H1 (cell line): Measurements from ENCODE around the gene TSEN2. TPM values are rescaled to one million over a fixed set of nuclear protein-coding genes. Genes with fewer than 3 reads are reported as not detected.

Source experiments
- CTCF ChIA-PET: fragments of 300-600 bp; sonication (Branson Sonifier 250); formaldehyde crosslinking; loops from one replicate; lab custom pipeline; 2021; ENCODE audit not compliant: partially characterized antibody; lab: Charles Lee
- POLR2A ChIA-PET: fragments of 300-600 bp; sonication (Branson Sonifier 250); formaldehyde crosslinking; loops from one replicate; lab custom pipeline; 2021; ENCODE audit warnings: inconsistent platforms; ENCODE audit not compliant: partially characterized antibody; lab: Charles Lee
- DNase-seq, 2 experiments: peaks; one replicate each; pipeline versions ENCODE4 v3.0.0 to v3.0.0-alpha.2; 2010 to 2022; ENCODE audit warnings: low spot score in 2 of 2, low read depth in 1 of 2, mixed read lengths in 1 of 2
- FAIRE-seq: peaks from 2 replicates; lab custom pipeline; 2011; peaks lifted over from hg19 to GRCh38; lab: Jason Lieb, UNC
- H2AFZ ChIP-seq: 2 replicates; pipeline ENCODE4 v1.8.1; 2012; ENCODE audit warnings: low read length, inconsistent platforms
- H2AK5ac ChIP-seq: 2 replicates; pipeline ENCODE4 v1.6.1; 2013; ENCODE audit warnings: low read depth, low read length
- H2BK120ac ChIP-seq: replicated peaks from 2 replicates; pipeline ENCODE3; 2013; ENCODE audit warnings: low read depth, low read length, inconsistent platforms
- H2BK12ac ChIP-seq: 2 replicates; pipeline ENCODE4 v1.6.1; 2013; ENCODE audit warnings: low read depth, low read length
- H2BK15ac ChIP-seq: 2 replicates; pipeline ENCODE4 v1.6.1; 2013; ENCODE audit warnings: low read length
- H2BK20ac ChIP-seq: 2 replicates; pipeline ENCODE4 v1.6.1; 2013; ENCODE audit warnings: low read length
- H2BK5ac ChIP-seq: 2 replicates; pipeline ENCODE4 v1.6.1; 2013; ENCODE audit warnings: low read depth, low read length
- H3K14ac ChIP-seq: 2 replicates; pipeline ENCODE4 v1.6.1; 2013; ENCODE audit warnings: inconsistent platforms; ENCODE audit not compliant: insufficient read length
- H3K18ac ChIP-seq: 2 replicates; pipeline ENCODE4 v1.6.1; 2013; ENCODE audit warnings: low read length; ENCODE audit errors: extremely low read depth
- H3K23ac ChIP-seq: 2 replicates; pipeline ENCODE4 v1.6.1; 2013; ENCODE audit warnings: inconsistent platforms; ENCODE audit not compliant: insufficient read length
- H3K23me2 ChIP-seq: 2 replicates; pipeline ENCODE4 v1.6.1; 2013; ENCODE audit warnings: low read depth, low read length
- H3K27ac ChIP-seq: 2 replicates; pipeline ENCODE4 v1.6.1; 2011; ENCODE audit warnings: low read depth, low read length, inconsistent platforms
- H3K27me3 ChIP-seq, 4 experiments: replicated peaks in 1 of 4; 1 replicate in 1 of 4; 2 replicates in 3 of 4; pipeline versions ENCODE4 v1.6.1 to v1.8.1; 2011 to 2013; ENCODE audit warnings: low read length in 3 of 4, mild to moderate bottlenecking in 3 of 4, inconsistent platforms in 2 of 4, mixed read lengths in 2 of 4, moderate library complexity in 1 of 4; ENCODE audit not compliant: control insufficient read depth in 3 of 4, insufficient read depth in 3 of 4; ENCODE audit errors: extremely low read depth in 1 of 4
- H3K36me3 ChIP-seq, 4 experiments: 2 replicates each; pipeline versions ENCODE4 v1.6.1 to v1.8.1; 2011 to 2013; ENCODE audit warnings: mild to moderate bottlenecking in 4 of 4, low read length in 3 of 4, moderate library complexity in 2 of 4, control low read depth in 1 of 4, inconsistent platforms in 1 of 4; ENCODE audit not compliant: insufficient read depth in 4 of 4, control insufficient read depth in 2 of 4
- H3K4ac ChIP-seq: replicated peaks from 2 replicates; pipeline ENCODE3; 2013; ENCODE audit warnings: low read length, low read depth, mixed read lengths, inconsistent platforms; ENCODE audit not compliant: insufficient read length
- H3K4me1 ChIP-seq, 4 experiments: replicated peaks in 1 of 4; 1 replicate in 1 of 4; 2 replicates in 3 of 4; pipeline versions ENCODE4 v1.6.1 to v1.8.1; 2011 to 2013; ENCODE audit warnings: low read length in 3 of 4, inconsistent platforms in 2 of 4, mixed read lengths in 1 of 4; ENCODE audit not compliant: insufficient read depth in 4 of 4, control insufficient read depth in 3 of 4
- H3K4me2 ChIP-seq, 2 experiments: 2 replicates each; pipeline versions ENCODE4 v1.6.1 to v1.8.1; 2011 to 2013; ENCODE audit warnings: low read depth in 2 of 2, low read length in 2 of 2, control low read depth in 1 of 2, inconsistent platforms in 1 of 2, mild to moderate bottlenecking in 1 of 2; ENCODE audit not compliant: insufficient read depth in 1 of 2
- H3K4me3 ChIP-seq, 4 experiments: fragments of 200-600, 300-600 bp in 1 of 4; sonication (generic), shearing (Covaris generic), sonication (Bioruptor Twin) in 1 of 4; 2 replicates each; pipeline versions ENCODE4 v1.5.1 to v1.8.1; 2011 to 2016; ENCODE audit warnings: low read length in 4 of 4, low read depth in 3 of 4, control low read depth in 2 of 4, inconsistent platforms in 2 of 4, mild to moderate bottlenecking in 2 of 4, mixed read lengths in 1 of 4, moderate library complexity in 1 of 4; ENCODE audit not compliant: insufficient read depth in 2 of 4; ENCODE audit errors: extremely low read depth in 1 of 4
- H3K56ac ChIP-seq: replicated peaks from 2 replicates; pipeline ENCODE3; 2013; ENCODE audit warnings: low read depth, mild to moderate bottlenecking, mixed read lengths, low read length, inconsistent platforms; ENCODE audit not compliant: insufficient read length
- H3K79me1 ChIP-seq: 2 replicates; pipeline ENCODE4 v1.6.1; 2013; ENCODE audit warnings: low read depth, low read length, control low read depth
- H3K79me2 ChIP-seq, 2 experiments: 2 replicates each; pipeline versions ENCODE4 v1.6.1 to v1.8.1; 2012 to 2013; ENCODE audit warnings: low read length in 2 of 2, mild to moderate bottlenecking in 2 of 2, inconsistent platforms in 1 of 2; ENCODE audit not compliant: insufficient read depth in 2 of 2, control insufficient read depth in 1 of 2
- H3K9ac ChIP-seq, 4 experiments: replicated peaks in 1 of 4; 1 replicate in 1 of 4; 2 replicates in 3 of 4; pipeline versions ENCODE4 v1.6.1 to v1.8.1; 2011 to 2013; ENCODE audit warnings: low read depth in 3 of 4, low read length in 3 of 4, control low read depth in 2 of 4, mild to moderate bottlenecking in 2 of 4, moderate library complexity in 2 of 4, inconsistent platforms in 1 of 4; ENCODE audit errors: extremely low read depth in 1 of 4
- H3K9me3 ChIP-seq, 2 experiments: 2 replicates each; pipeline versions ENCODE4 v1.6.1 to v1.8.1; 2012 to 2013; ENCODE audit warnings: mild to moderate bottlenecking in 2 of 2, moderate library complexity in 2 of 2, control low read depth in 1 of 2, inconsistent platforms in 1 of 2, low read depth in 1 of 2, low read length in 1 of 2, mixed read lengths in 1 of 2; ENCODE audit not compliant: insufficient read depth in 2 of 2
- H4K20me1 ChIP-seq, 2 experiments: replicated peaks in 1 of 2; 2 replicates each; pipeline versions ENCODE3 to v1.8.1; 2011 to 2013; ENCODE audit warnings: inconsistent platforms in 2 of 2, low read length in 2 of 2, mild to moderate bottlenecking in 1 of 2; ENCODE audit not compliant: insufficient read depth in 2 of 2, control insufficient read depth in 1 of 2
- H4K5ac ChIP-seq: 2 replicates; pipeline ENCODE4 v1.6.1; 2013; ENCODE audit warnings: low read length, low read depth, mixed read lengths, inconsistent platforms; ENCODE audit not compliant: insufficient read length
- H4K8ac ChIP-seq: 2 replicates; pipeline ENCODE4 v1.8.0; 2013; ENCODE audit warnings: mild to moderate bottlenecking, moderate library complexity, low read length, inconsistent platforms; ENCODE audit not compliant: insufficient read depth; ENCODE audit errors: extremely low read depth
- H4K91ac ChIP-seq: replicated peaks from 2 replicates; pipeline ENCODE3; 2013; ENCODE audit warnings: low read length, mixed read lengths, inconsistent platforms; ENCODE audit not compliant: insufficient read length
- ASH2L ChIP-seq: fragments of 200-600, 300-600 bp; sonication (generic); IDR thresholded peaks from one replicate; pipeline ENCODE4 v1.7.1; 2017; ENCODE audit warnings: low read length
- BRCA1 ChIP-seq: IDR thresholded peaks from 2 replicates; pipeline ENCODE4 v1.6.1; 2012; ENCODE audit warnings: low read depth, low read length, improper control_type of control experiment
- CBX8 ChIP-seq: fragments of 300-800, 300-1000 bp; sonication (generic); IDR thresholded peaks from 2 replicates; pipeline ENCODE4 v1.7.1; 2016; ENCODE audit warnings: low read depth, low read length, borderline replicate concordance
- CEBPB ChIP-seq: IDR thresholded peaks from 2 replicates; pipeline ENCODE4 v1.6.1; 2012; ENCODE audit warnings: low read depth, low read length
- CTBP2 ChIP-seq: IDR thresholded peaks from 2 replicates; pipeline ENCODE4 v1.7.0; 2011; ENCODE audit warnings: borderline replicate concordance, mild to moderate bottlenecking, moderate library complexity, mixed read lengths, low read length; ENCODE audit not compliant: insufficient read depth, insufficient read length
- FOSL1 ChIP-seq: IDR thresholded peaks from 2 replicates; pipeline ENCODE4 v1.6.1; 2011; ENCODE audit warnings: mild to moderate bottlenecking, low read depth, low read length, moderate library complexity; ENCODE audit not compliant: insufficient read depth
- HDAC6 ChIP-seq: IDR thresholded peaks from one replicate; pipeline ENCODE4 v1.7.1; 2012; ENCODE audit warnings: low read depth, mild to moderate bottlenecking, inconsistent platforms, low read length, moderate library complexity
- JUN ChIP-seq: IDR thresholded peaks from 2 replicates; pipeline ENCODE4 v1.6.1; 2011; ENCODE audit warnings: low read depth, mild to moderate bottlenecking, improper control_type of control experiment, low read length
- KDM5A ChIP-seq: fragments of 200-600 bp; IDR thresholded peaks from 2 replicates; pipeline ENCODE4 v1.7.1; 2012; ENCODE audit warnings: mild to moderate bottlenecking, low read length, inconsistent platforms, mixed read lengths
- SAP30 ChIP-seq: fragments of 300-600 bp; sonication (generic); IDR thresholded peaks from 2 replicates; pipeline ENCODE4 v1.7.1; 2012; ENCODE audit warnings: low read length, moderate library complexity, mild to moderate bottlenecking, inconsistent platforms; ENCODE audit not compliant: insufficient read depth, insufficient replicate concordance
- SIRT6 ChIP-seq: IDR thresholded peaks from one replicate; pipeline ENCODE4 v1.7.1; 2012; ENCODE audit warnings: low read length, inconsistent platforms
- SP1 ChIP-seq: IDR thresholded peaks from 2 replicates; pipeline ENCODE4 v1.6.1; 2011; ENCODE audit warnings: low read depth, low read length
- SP2 ChIP-seq: IDR thresholded peaks from 2 replicates; pipeline ENCODE4 v1.6.1; 2012; ENCODE audit warnings: mild to moderate bottlenecking, low read length, inconsistent platforms
- TAF7 ChIP-seq: optimal IDR thresholded peaks from 2 replicates; pipeline ENCODE3; 2011; ENCODE audit warnings: low read depth, mild to moderate bottlenecking, inconsistent platforms, low read length, moderate library complexity, borderline replicate concordance
- TEAD4 ChIP-seq: IDR thresholded peaks from 2 replicates; pipeline ENCODE4 v1.6.1; 2012; ENCODE audit warnings: low read depth, low read length, inconsistent platforms, mixed read lengths
- WGBS, 2 experiments: shearing (Covaris generic) in 1 of 2; methylation state at CpG; one replicate each; pipeline versions ENCODE4 v1.1.6 to v1.1.7; 2013 to 2015; ENCODE audit warnings: low lambda C conversion rate in 2 of 2, mixed read lengths in 2 of 2, inconsistent platforms in 1 of 2, low coverage in 1 of 2, missing lambda C conversion rate in 1 of 2; ENCODE audit not compliant: insufficient replicate concordance in 2 of 2, insufficient coverage in 1 of 2, insufficient read length in 1 of 2; ENCODE audit errors: extremely low coverage in 1 of 2, missing lambda C conversion rate in 1 of 2; 5-methylcytosine and 5-hydroxymethylcytosine counted together
- polyA plus RNA-seq, 7 experiments: library from polyadenylated mRNA; depleted of rRNA in 3 of 7; stranded (reverse) in 5 of 7; unstranded in 2 of 7; fragments of >200 nt in 5 of 7; fragments of 200-250 nt in 2 of 7; gene quantifications; 1 replicate in 5 of 7; 2 replicates in 1 of 7; 4 replicates in 1 of 7; pipeline versions ENCODE4 v1.2.1 to v1.2.3, GENCODE V29; 2011 to 2013; ENCODE audit warnings: missing spikeins in 2 of 7, mixed read lengths in 2 of 7
- total RNA-seq: library from RNA; stranded (reverse); fragmentation: NEBNext Ultra II Directional; extraction: Animal tissue kit (Norgen Biotek cat#: 25700); gene quantifications from 2 replicates; pipeline ENCODE4 v1.2.1, GENCODE V29; 2021

The TSEN2 gene
- total and polyA plus RNA-seq, 2 of the 8 experiments (the other 6 are each of a cell fraction or from before 2014, with no cell fraction given): 16.1 to 22.4 TPM

GRCh38 chr3:12461097-12461649 lies 23.1 kb upstream of the TSEN2 start:
- Histone ChIP-seq H2BK12ac (no peak overlapping the region), H3K18ac (no peak overlapping the region), H4K8ac (no peak overlapping the region), H3K23me2 (no peaks in the 10 kb centered on the region), H4K91ac (no peak overlapping the region), H3K4me1 (0 out of 7 replicates have a peak, but pooled peaks cover 0 to 2% (median 0%) of the 10 kb centered on the region in 4 experiments), H2BK20ac (no peak overlapping the region), H2BK15ac (no peak overlapping the region), H3K4me2 (no peak overlapping the region), H3K4me3 (no peak overlapping the region), H2BK120ac (no peak overlapping the region), H4K20me1 (no peaks in the 10 kb centered on the region), H3K79me2 (no peaks in the 10 kb centered on the region), H3K23ac (no peak overlapping the region), H3K4ac (no peak overlapping the region), H3K9ac (no peak overlapping the region), H3K79me1 (no peaks in the 10 kb centered on the region), H3K56ac (no peak overlapping the region), H2AFZ (no peak overlapping the region), H3K36me3 (no peaks in the 10 kb centered on the region), H2AK5ac (no peak overlapping the region), H3K9me3 (no peaks in the 10 kb centered on the region), H4K5ac (no peak overlapping the region), H3K27me3 (no peaks in the 10 kb centered on the region), H3K14ac (no peak overlapping the region), H2BK5ac (no peak overlapping the region), H3K27ac (no peak overlapping the region)
- FAIRE-seq: no peak
- 86% methylated on average over 7 of the region's 7 CpGs; no CpG with 5 or more reads in 1 of the 2 experiments for WGBS, 2 experiments
- TF ChIP-seq FOSL1 (no peak), CBX8 (no peak), ASH2L (no peak), SIRT6 (no peak), KDM5A (no peak), JUN (no peak), BRCA1 (no peak), CTBP2 (no peak), TEAD4 (no peak), CEBPB (no peak), SAP30 (no peak), SP1 (no peak), HDAC6 (no peak), TAF7 (no peak), SP2 (no peak)
- CTCF ChIA-PET: interaction anchor here (1.0 to 1.5 kb wide), 5 partner anchors 9 to 326 kb away, joined by 3 to 5 read pairs (median 4); no protein-coding TSS in a partner anchor
- POLR2A ChIA-PET: no interaction called here
- DNase-seq: no peak
